NB4 (cell line): Measurements from ENCODE around the gene FSTL5.

ENCODE experiments used
- MAX ChIP-seq: IDR thresholded peaks from 2 replicates; pipeline ENCODE4 v1.6.1; 2011; ENCODE audit warnings: low read depth, low read length
- POLR2A ChIP-seq: IDR thresholded peaks from 2 replicates; pipeline ENCODE4 v1.6.1; 2011; ENCODE audit warnings: mild to moderate bottlenecking; ENCODE audit not compliant: insufficient read length; ENCODE audit errors: extremely low read depth
- TF ChIP-seq, protein P1 (sequence below): IDR thresholded peaks from one replicate; pipeline ENCODE4 v1.5.1; 2012; ENCODE audit warnings: low read depth, low read length

DNA sequence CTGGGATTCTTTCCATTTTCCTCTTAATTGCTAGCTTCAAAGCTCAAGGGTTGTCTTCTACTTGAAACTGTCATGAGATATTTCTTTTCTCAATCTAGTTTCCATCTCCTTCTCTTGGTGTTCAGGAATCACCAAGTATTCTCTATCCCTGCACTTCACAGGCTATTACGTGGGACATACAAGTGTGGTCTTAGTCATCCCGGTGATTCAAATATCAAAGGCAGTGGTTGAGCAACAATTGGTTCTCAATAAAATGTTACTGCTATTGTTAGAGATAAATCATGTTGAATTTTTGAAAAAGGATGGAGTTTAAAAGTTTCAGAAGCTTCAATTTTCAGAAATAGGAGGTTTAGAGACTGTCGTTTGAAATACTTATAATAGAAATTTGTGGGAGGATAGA lies 812.9 kb downstream of the FSTL5 start:
- TF ChIP-seq, protein P1, sequence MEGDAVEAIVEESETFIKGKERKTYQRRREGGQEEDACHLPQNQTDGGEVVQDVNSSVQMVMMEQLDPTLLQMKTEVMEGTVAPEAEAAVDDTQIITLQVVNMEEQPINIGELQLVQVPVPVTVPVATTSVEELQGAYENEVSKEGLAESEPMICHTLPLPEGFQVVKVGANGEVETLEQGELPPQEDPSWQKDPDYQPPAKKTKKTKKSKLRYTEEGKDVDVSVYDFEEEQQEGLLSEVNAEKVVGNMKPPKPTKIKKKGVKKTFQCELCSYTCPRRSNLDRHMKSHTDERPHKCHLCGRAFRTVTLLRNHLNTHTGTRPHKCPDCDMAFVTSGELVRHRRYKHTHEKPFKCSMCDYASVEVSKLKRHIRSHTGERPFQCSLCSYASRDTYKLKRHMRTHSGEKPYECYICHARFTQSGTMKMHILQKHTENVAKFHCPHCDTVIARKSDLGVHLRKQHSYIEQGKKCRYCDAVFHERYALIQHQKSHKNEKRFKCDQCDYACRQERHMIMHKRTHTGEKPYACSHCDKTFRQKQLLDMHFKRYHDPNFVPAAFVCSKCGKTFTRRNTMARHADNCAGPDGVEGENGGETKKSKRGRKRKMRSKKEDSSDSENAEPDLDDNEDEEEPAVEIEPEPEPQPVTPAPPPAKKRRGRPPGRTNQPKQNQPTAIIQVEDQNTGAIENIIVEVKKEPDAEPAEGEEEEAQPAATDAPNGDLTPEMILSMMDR: no peak
- TF ChIP-seq POLR2A (no peak), MAX (no peak)
